Ectodermal cell (in vitro differentiated cells): ENCODE data around the gene LRRC14B.

Experiments used
- H3K27ac ChIP-seq: 2 replicates; pipeline ENCODE4 v1.7.0; 2013; ENCODE audit warnings: mild to moderate bottlenecking, low read depth, low read length; ENCODE audit not compliant: insufficient read depth, poor library complexity, severe bottlenecking
- H3K27me3 ChIP-seq: 2 replicates; pipeline ENCODE4 v1.7.0; 2013; ENCODE audit warnings: mild to moderate bottlenecking, low read length; ENCODE audit not compliant: insufficient read depth, control insufficient read depth, poor library complexity, severe bottlenecking
- H3K36me3 ChIP-seq: one replicate; pipeline ENCODE4 v1.7.0; 2013; ENCODE audit warnings: low read length; ENCODE audit not compliant: control insufficient read depth, insufficient read depth
- H3K4me1 ChIP-seq: one replicate; pipeline ENCODE4 v1.7.0; 2013; ENCODE audit warnings: low read length; ENCODE audit not compliant: control insufficient read depth, insufficient read depth
- H3K4me3 ChIP-seq: 2 replicates; pipeline ENCODE4 v1.7.0; 2013; ENCODE audit warnings: low read depth, low read length, control low read depth; ENCODE audit not compliant: insufficient read depth
- H3K9me3 ChIP-seq: 2 replicates; pipeline ENCODE4 v1.7.0; 2013; ENCODE audit warnings: mild to moderate bottlenecking, low read length, moderate library complexity; ENCODE audit not compliant: control insufficient read depth
- WGBS, 2 experiments: methylation state at CpG; one replicate each; pipeline ENCODE4 v1.1.7; 2013; ENCODE audit warnings: missing lambda C conversion rate in 2 of 2; 5-methylcytosine and 5-hydroxymethylcytosine counted together

Gene LRRC14B

GRCh38 chr5:173392-174290, 17.7 kb upstream of the LRRC14B start:
- Histone ChIP-seq H3K27me3 (no peaks in the 10 kb centered on the region), H3K27ac (no peak overlapping the region), H3K9me3 (no peaks in the 10 kb centered on the region), H3K36me3 (peaks cover 20% of the 10 kb centered on the region), H3K4me3 (no peak overlapping the region), H3K4me1 (no peaks in the 10 kb centered on the region)
- 93% methylated on average over 21 to 22 of the region's 22 CpGs for WGBS, 2 experiments

- Histone ChIP-seq H3K27me3 (no peaks in the 10 kb centered on the region), H3K27ac (no peak overlapping the region), H3K9me3 (no peaks in the 10 kb centered on the region), H3K4me1 (no peaks in the 10 kb centered on the region), H3K4me3 (no peak overlapping the region), H3K36me3 (peaks cover 20% of the 10 kb centered on the region)
- WGBS, 2 experiments: 94 to 99% methylated on average over 5 of the region's 5 CpGs
Measured at GRCh38 chr5:174291-174600, 17.0 kb upstream of the LRRC14B start.

- H3K36me3 ChIP-seq: peaks cover 20% of the 10 kb centered on the region
- H3K27ac ChIP-seq: no peak overlapping the region
- peaks cover 3% of the 10 kb centered on the region for H3K4me1 ChIP-seq
- 94 to 96% methylated on average over 16 of the region's 16 CpGs for WGBS, 2 experiments
- no peak overlapping the region for H3K4me3 ChIP-seq
- H3K27me3 ChIP-seq: no peaks in the 10 kb centered on the region
- H3K9me3 ChIP-seq: no peaks in the 10 kb centered on the region
Measured at GRCh38 chr5:174876-175465, 16.3 kb upstream of the LRRC14B start.

- Histone ChIP-seq H3K36me3 (peaks cover 24% of the 10 kb centered on the region), H3K4me3 (no peak overlapping the region), H3K9me3 (no peaks in the 10 kb centered on the region), H3K27me3 (no peaks in the 10 kb centered on the region), H3K4me1 (peaks cover 8% of the 10 kb centered on the region), H3K27ac (no peak overlapping the region)
- 93 to 96% methylated on average over 11 of the region's 11 CpGs for WGBS, 2 experiments
Measured at GRCh38 chr5:176296-176823, 14.9 kb upstream of the LRRC14B start.

- no peak overlapping the region for H3K27ac ChIP-seq
- peaks cover 27% of the 10 kb centered on the region for H3K36me3 ChIP-seq
- H3K9me3 ChIP-seq: no peaks in the 10 kb centered on the region
- 98% methylated on average over 5 of the region's 5 CpGs for WGBS, 2 experiments
- H3K4me3 ChIP-seq: no peak overlapping the region
- H3K27me3 ChIP-seq: no peaks in the 10 kb centered on the region
- H3K4me1 ChIP-seq: peaks cover 8% of the 10 kb centered on the region
Measured at GRCh38 chr5:178110-178509, 13.2 kb upstream of the LRRC14B start.

GRCh38 chr5:179401-179800, 11.9 kb upstream of the LRRC14B start:
- peaks cover 30% of the 10 kb centered on the region for H3K36me3 ChIP-seq
- H3K27ac ChIP-seq: no peak overlapping the region
- no peak overlapping the region for H3K4me3 ChIP-seq
- no peaks in the 10 kb centered on the region for H3K27me3 ChIP-seq
- WGBS, 2 experiments: 90% methylated on average over 9 of the region's 9 CpGs
- peaks cover 8% of the 10 kb centered on the region for H3K4me1 ChIP-seq
- no peaks in the 10 kb centered on the region for H3K9me3 ChIP-seq

- H3K4me1 ChIP-seq: peaks cover 8% of the 10 kb centered on the region
- WGBS, 2 experiments: 83 to 87% methylated on average over 13 of the region's 13 CpGs
- H3K9me3 ChIP-seq: no peaks in the 10 kb centered on the region
- no peaks in the 10 kb centered on the region for H3K27me3 ChIP-seq
- peaks cover 33% of the 10 kb centered on the region for H3K36me3 ChIP-seq
- no peak overlapping the region for H3K4me3 ChIP-seq
- no peak overlapping the region for H3K27ac ChIP-seq
Measured at GRCh38 chr5:180286-180918, 10.9 kb upstream of the LRRC14B start.

GRCh38 chr5:181160-181559, 10.1 kb upstream of the LRRC14B start:
- H3K27ac ChIP-seq: no peak overlapping the region
- H3K4me3 ChIP-seq: no peak overlapping the region
- WGBS, 2 experiments: 89% methylated on average over 9 of the region's 9 CpGs
- no peaks in the 10 kb centered on the region for H3K9me3 ChIP-seq
- peaks cover 33% of the 10 kb centered on the region for H3K36me3 ChIP-seq
- H3K27me3 ChIP-seq: no peaks in the 10 kb centered on the region
- peaks cover 8% of the 10 kb centered on the region for H3K4me1 ChIP-seq

- H3K4me3 ChIP-seq: no peak overlapping the region
- H3K27ac ChIP-seq: no peak overlapping the region
- no peaks in the 10 kb centered on the region for H3K27me3 ChIP-seq
- 95% methylated on average over 22 of the region's 22 CpGs for WGBS, 2 experiments
- peaks cover 8% of the 10 kb centered on the region for H3K4me1 ChIP-seq
- no peaks in the 10 kb centered on the region for H3K9me3 ChIP-seq
- peaks cover 33% of the 10 kb centered on the region for H3K36me3 ChIP-seq
Measured at GRCh38 chr5:181566-181965, 9.7 kb upstream of the LRRC14B start.

- no peak overlapping the region for H3K27ac ChIP-seq
- no peaks in the 10 kb centered on the region for H3K27me3 ChIP-seq
- no peak overlapping the region for H3K4me3 ChIP-seq
- peaks cover 8% of the 10 kb centered on the region for H3K4me1 ChIP-seq
- H3K9me3 ChIP-seq: no peaks in the 10 kb centered on the region
- 96% methylated on average over 12 of the region's 12 CpGs for WGBS, 2 experiments
- peaks cover 33% of the 10 kb centered on the region for H3K36me3 ChIP-seq
Measured at GRCh38 chr5:182126-182525, 9.2 kb upstream of the LRRC14B start.
